ENCODE data around the gene ZNF324.
"Not testable (repeated sequence)": the region's sequence is repeated elsewhere in the genome, so short reads cannot be mapped to it uniquely, and the experiment has no call there.

DNA sequence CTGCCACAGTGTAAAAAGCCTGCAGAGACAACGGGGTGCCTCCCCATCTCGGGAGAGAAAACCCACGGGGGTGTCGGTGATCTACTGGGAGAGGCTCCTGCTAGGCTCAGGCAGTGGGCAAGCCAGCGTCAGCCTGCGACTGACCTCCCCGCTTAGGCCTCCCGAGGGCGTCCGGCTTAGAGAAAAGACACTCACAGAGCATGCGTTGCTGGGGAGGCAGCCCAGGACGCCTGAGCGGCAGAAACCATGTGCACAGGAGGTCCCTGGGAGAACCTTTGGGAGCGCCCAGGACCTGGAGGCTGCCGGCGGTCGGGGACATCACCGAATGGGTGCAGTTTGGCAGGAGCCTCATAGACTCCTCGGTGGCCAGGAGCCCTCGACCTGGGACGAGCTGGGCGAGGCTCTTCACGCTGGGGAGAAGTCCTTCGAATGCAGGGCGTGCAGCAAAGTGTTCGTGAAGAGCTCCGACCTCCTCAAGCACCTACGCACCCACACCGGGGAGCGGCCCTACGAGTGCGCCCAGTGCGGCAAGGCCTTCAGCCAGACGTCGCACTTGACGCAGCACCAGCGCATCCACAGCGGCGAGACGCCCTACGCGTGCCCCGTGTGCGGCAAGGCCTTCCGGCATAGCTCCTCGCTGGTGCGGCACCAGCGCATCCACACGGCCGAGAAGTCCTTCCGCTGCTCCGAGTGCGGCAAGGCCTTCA lies 4.1 kb downstream of the ZNF324 start:
- TF ChIP-seq, protein P1, sequence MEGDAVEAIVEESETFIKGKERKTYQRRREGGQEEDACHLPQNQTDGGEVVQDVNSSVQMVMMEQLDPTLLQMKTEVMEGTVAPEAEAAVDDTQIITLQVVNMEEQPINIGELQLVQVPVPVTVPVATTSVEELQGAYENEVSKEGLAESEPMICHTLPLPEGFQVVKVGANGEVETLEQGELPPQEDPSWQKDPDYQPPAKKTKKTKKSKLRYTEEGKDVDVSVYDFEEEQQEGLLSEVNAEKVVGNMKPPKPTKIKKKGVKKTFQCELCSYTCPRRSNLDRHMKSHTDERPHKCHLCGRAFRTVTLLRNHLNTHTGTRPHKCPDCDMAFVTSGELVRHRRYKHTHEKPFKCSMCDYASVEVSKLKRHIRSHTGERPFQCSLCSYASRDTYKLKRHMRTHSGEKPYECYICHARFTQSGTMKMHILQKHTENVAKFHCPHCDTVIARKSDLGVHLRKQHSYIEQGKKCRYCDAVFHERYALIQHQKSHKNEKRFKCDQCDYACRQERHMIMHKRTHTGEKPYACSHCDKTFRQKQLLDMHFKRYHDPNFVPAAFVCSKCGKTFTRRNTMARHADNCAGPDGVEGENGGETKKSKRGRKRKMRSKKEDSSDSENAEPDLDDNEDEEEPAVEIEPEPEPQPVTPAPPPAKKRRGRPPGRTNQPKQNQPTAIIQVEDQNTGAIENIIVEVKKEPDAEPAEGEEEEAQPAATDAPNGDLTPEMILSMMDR (IDR thresholded peaks at IDR 0.05; ENCODE audit: low read depth, low read length) = not testable (repeated sequence)
- not testable (repeated sequence) for TF ChIP-seq EZH2phosphoT487 (IDR thresholded peaks at IDR 0.05; ENCODE audit: low read depth)

All from OCI-LY3 (cell line).